ENCODE measurements around the gene ZNF334. TPM values are rescaled to one million over a fixed set of nuclear protein-coding genes. Genes with fewer than 3 reads are reported as not detected.

Gene ZNF334
- total RNA-seq, 1 donor from 2014 or later: 1.2 TPM

- Mint-ChIP-seq H3K36me3 (ENCODE audit: low read depth) (no peaks in the 10 kb centered on the region), H3K4me1 (ENCODE audit: low read depth) (no peaks in the 10 kb centered on the region), H3K27ac (no peak overlapping the region), H3K9me3 (no peaks in the 10 kb centered on the region), H3K27me3 (ENCODE audit: low read depth) (peaks cover 4% of the 10 kb centered on the region), H3K4me3 (ENCODE audit: low read depth) (no peak overlapping the region)
- no peak for DNase-seq (ENCODE audit: low spot score)
- intact Hi-C loops (cut with micrococcal nuclease): no loop called here
Measured at GRCh38 chr20:46464451-46464850, 48.9 kb downstream of the ZNF334 start.

- peaks cover 7% of the 10 kb centered on the region for H3K27me3 Mint-ChIP-seq (ENCODE audit: low read depth)
- intact Hi-C loops (cut with micrococcal nuclease): no loop called here
- no peak for DNase-seq (ENCODE audit: low spot score)
- no peaks in the 10 kb centered on the region for H3K36me3 Mint-ChIP-seq (ENCODE audit: low read depth)
- no peaks in the 10 kb centered on the region for H3K9me3 Mint-ChIP-seq
- no peak overlapping the region for H3K27ac Mint-ChIP-seq
- H3K4me1 Mint-ChIP-seq (ENCODE audit: low read depth): no peaks in the 10 kb centered on the region
- H3K4me3 Mint-ChIP-seq (ENCODE audit: low read depth): no peak overlapping the region
Measured at GRCh38 chr20:46463852-46464251, 49.5 kb downstream of the ZNF334 start.

- no peak overlapping the region for H3K4me3 Mint-ChIP-seq (ENCODE audit: low read depth)
- H3K9me3 Mint-ChIP-seq: peaks cover 7% of the 10 kb centered on the region
- DNase-seq (ENCODE audit: low spot score): no peak
- no peaks in the 10 kb centered on the region for H3K4me1 Mint-ChIP-seq (ENCODE audit: low read depth)
- H3K27ac Mint-ChIP-seq: no peak overlapping the region
- intact Hi-C loops (cut with micrococcal nuclease): no loop called here
- no peaks in the 10 kb centered on the region for H3K36me3 Mint-ChIP-seq (ENCODE audit: low read depth)
- H3K27me3 Mint-ChIP-seq (ENCODE audit: low read depth): peaks cover 7% of the 10 kb centered on the region
Measured at GRCh38 chr20:46461808-46462207, 51.6 kb downstream of the ZNF334 start.

GRCh38 chr20:46458866-46459750 is 54.3 kb downstream of the ZNF334 start:
- intact Hi-C loops (cut with micrococcal nuclease): no loop called here
- Mint-ChIP-seq H3K4me1 (ENCODE audit: low read depth) (no peaks in the 10 kb centered on the region), H3K27me3 (ENCODE audit: low read depth) (peaks cover 7% of the 10 kb centered on the region), H3K36me3 (ENCODE audit: low read depth) (no peaks in the 10 kb centered on the region), H3K4me3 (ENCODE audit: low read depth) (no peak overlapping the region), H3K9me3 (peaks cover 21% of the 10 kb centered on the region), H3K27ac (no peak overlapping the region)
- no peak for DNase-seq (ENCODE audit: low spot score)

GRCh38 chr20:46456255-46457028 is 56.9 kb downstream of the ZNF334 start:
- no peaks in the 10 kb centered on the region for H3K4me1 Mint-ChIP-seq (ENCODE audit: low read depth)
- no peak overlapping the region for H3K4me3 Mint-ChIP-seq (ENCODE audit: low read depth)
- intact Hi-C loops (cut with micrococcal nuclease): no loop called here
- H3K36me3 Mint-ChIP-seq (ENCODE audit: low read depth): no peaks in the 10 kb centered on the region
- H3K27ac Mint-ChIP-seq: no peak overlapping the region
- peaks cover 21% of the 10 kb centered on the region for H3K9me3 Mint-ChIP-seq
- H3K27me3 Mint-ChIP-seq (ENCODE audit: low read depth): peaks cover 7% of the 10 kb centered on the region
- no peak for DNase-seq (ENCODE audit: low spot score)

GRCh38 chr20:46455729-46456128 is 57.6 kb downstream of the ZNF334 start:
- Mint-ChIP-seq H3K27ac (no peak overlapping the region), H3K27me3 (ENCODE audit: low read depth) (peaks cover 11% of the 10 kb centered on the region), H3K4me3 (ENCODE audit: low read depth) (no peak overlapping the region), H3K36me3 (ENCODE audit: low read depth) (no peaks in the 10 kb centered on the region), H3K9me3 (peaks cover 21% of the 10 kb centered on the region), H3K4me1 (ENCODE audit: low read depth) (no peaks in the 10 kb centered on the region)
- intact Hi-C loops (cut with micrococcal nuclease): no loop called here
- DNase-seq (ENCODE audit: low spot score): no peak

Other genes starting within 250 kb of the ZNF334 start
- not detected in 2 replicates for gene CDH22, start 205.1 kb downstream of the ZNF334 start, total RNA-seq
- gene ELMO2, start 106.9 kb downstream of the ZNF334 start, total RNA-seq: 59.1 and 63.2 TPM in 2 replicates
- not detected in 2 replicates for gene OCSTAMP, start 37.1 kb upstream of the ZNF334 start, total RNA-seq
- not detected in 2 replicates for gene SLC13A3, start 137.9 kb upstream of the ZNF334 start, total RNA-seq
- gene TP53RK, start 175.9 kb upstream of the ZNF334 start, total RNA-seq: 14.4 and 14.7 TPM in 2 replicates
- gene SLC2A10, start 196.1 kb upstream of the ZNF334 start, total RNA-seq: not detected in 2 replicates

Measured in activated T-helper 2 cell treated with anti-CD3 and anti-CD28 coated beads, Interferon-gamma antibody, Interleukin-2, Interleukin-4, amounts not matched to agents 10 μg/mL and 5 μg/mL and 100 μg/mL, durations not matched to agents 14 hours and 24 hours and 36 hours (primary cell).